HL-60/S4 treated with phorbol 12-myristate 13-acetate at 8.2 ng/mL for 4 days and 3 days (cell line): ENCODE results near the gene CAMK2B.

Experiments used
- in situ Hi-C: fragments of 300-500 bp; cut with MboI; formaldehyde crosslinking; loops from 2 replicates; pipeline ENCODE4 v1.15.0; 2022; ENCODE audit warnings: low sequenced_read_pairs

CAMK2B gene

GRCh38 chr7:44330331-44330730 lies 4.9 kb upstream of the CAMK2B start:
- in situ Hi-C loops, result no loop called here

GRCh38 chr7:44329888-44330287 lies 4.5 kb upstream of the CAMK2B start:
- in situ Hi-C loops, result no loop called here

- in situ Hi-C loops, result no loop called here
These were observed 3.7 kb upstream of the CAMK2B start for GRCh38 chr7:44329081-44329480.

GRCh38 chr7:44327981-44328380 lies 2.6 kb upstream of the CAMK2B start:
- in situ Hi-C loops, result no loop called here

- in situ Hi-C loops, result no loop called here
These were observed 1.1 kb upstream of the CAMK2B start for GRCh38 chr7:44326261-44327125.

- in situ Hi-C loops, result no loop called here
These were observed 432 bp upstream of the CAMK2B start for GRCh38 chr7:44325811-44326241.

GRCh38 chr7:44324481-44325200 lies 753 bp downstream of the CAMK2B start:
- in situ Hi-C loops, result no loop called here

GRCh38 chr7:44324204-44324480 lies 1.3 kb downstream of the CAMK2B start:
- in situ Hi-C loops, result no loop called here

GRCh38 chr7:44323381-44324203 lies 1.8 kb downstream of the CAMK2B start:
- in situ Hi-C loops, result no loop called here

- in situ Hi-C loops, result no loop called here
These were observed 2.6 kb downstream of the CAMK2B start for GRCh38 chr7:44322631-44323363.

GRCh38 chr7:44321796-44322195 lies 3.6 kb downstream of the CAMK2B start:
- in situ Hi-C loops, result no loop called here

GRCh38 chr7:44320794-44321371 lies 4.5 kb downstream of the CAMK2B start:
- in situ Hi-C loops, result no loop called here

- in situ Hi-C loops, result no loop called here
These were observed 5.3 kb downstream of the CAMK2B start for GRCh38 chr7:44320141-44320540.

GRCh38 chr7:44318332-44318731 lies 7.1 kb downstream of the CAMK2B start:
- in situ Hi-C loops, result no loop called here

GRCh38 chr7:44315301-44315903 lies 10.0 kb downstream of the CAMK2B start:
- in situ Hi-C loops, result no loop called here

GRCh38 chr7:44313621-44314031 lies 11.8 kb downstream of the CAMK2B start:
- in situ Hi-C loops, result no loop called here

GRCh38 chr7:44313016-44313415 lies 12.4 kb downstream of the CAMK2B start:
- in situ Hi-C loops, result no loop called here

GRCh38 chr7:44311561-44312495 lies 13.6 kb downstream of the CAMK2B start:
- in situ Hi-C loops, result no loop called here
